HepG2 (cell line): ENCODE measurements around the gene CSNK2A1. TPM values are rescaled to one million over a fixed set of nuclear protein-coding genes. Genes with fewer than 3 reads are reported as not detected.
A peak's percentile ranks its signal among the peaks of the same experiment; 100 is the strongest.

Source experiments
- ARID2 ChIP-seq: sonication (generic); formaldehyde crosslinking; IDR thresholded peaks from 2 replicates; pipeline ENCODE4 v1.8.1; 2022; ENCODE audit warnings: mild to moderate bottlenecking, missing genetic modification reagents, borderline replicate concordance
- GPN1 ChIP-seq: sonication (generic); formaldehyde crosslinking; IDR thresholded peaks from 2 replicates; pipeline ENCODE4 v1.5.1; 2020; ENCODE audit warnings: missing genetic modification reagents, borderline replicate concordance
- GTF3A ChIP-seq: sonication (generic); formaldehyde crosslinking; conservative IDR thresholded peaks from 2 replicates; pipeline ENCODE4 v1.4.0; 2020; ENCODE audit warnings: mild to moderate bottlenecking, missing genetic modification reagents
- KDM3A ChIP-seq: IDR thresholded peaks from 2 replicates; pipeline ENCODE4 v1.6.1; 2018; ENCODE audit warnings: low read depth, missing compliant biosample characterization
- KMT2A ChIP-seq: sonication (generic); formaldehyde crosslinking; IDR thresholded peaks from 2 replicates; pipeline ENCODE4 v1.4.0; 2020; ENCODE audit warnings: missing genetic modification reagents
- PAX8 ChIP-seq: sonication (generic); formaldehyde crosslinking; IDR thresholded peaks from 2 replicates; pipeline ENCODE4 v1.8.0; 2022; ENCODE audit warnings: mild to moderate bottlenecking, missing genetic modification reagents, borderline replicate concordance
- SRSF9 ChIP-seq: fragments of 200-400 bp; formaldehyde crosslinking; IDR thresholded peaks from 2 replicates; pipeline ENCODE4 v1.6.1; 2018; ENCODE audit warnings: borderline replicate concordance, mild to moderate bottlenecking, low read depth, low read length; ENCODE audit not compliant: insufficient read depth, poor library complexity, severe bottlenecking
- ZNF251 ChIP-seq: sonication (generic); formaldehyde crosslinking; IDR thresholded peaks from 2 replicates; pipeline ENCODE4 v1.9.0; 2021; ENCODE audit warnings: mild to moderate bottlenecking, missing genetic modification reagents
- ZNF337 ChIP-seq: sonication (generic); formaldehyde crosslinking; IDR thresholded peaks from 2 replicates; pipeline ENCODE4 v1.5.1; 2020; ENCODE audit warnings: missing genetic modification reagents, low read depth, mild to moderate bottlenecking, borderline replicate concordance
- ZNF382 ChIP-seq: sonication (generic); formaldehyde crosslinking; IDR thresholded peaks from 2 replicates; pipeline ENCODE4 v1.5.0; 2020; ENCODE audit warnings: missing genetic modification reagents, mild to moderate bottlenecking, borderline replicate concordance
- ZNF549 ChIP-seq: sonication (generic); formaldehyde crosslinking; IDR thresholded peaks from 2 replicates; pipeline ENCODE4 v1.5.0; 2020; ENCODE audit warnings: missing genetic modification reagents
- ZNF572 ChIP-seq: sonication (generic); formaldehyde crosslinking; IDR thresholded peaks from 2 replicates; pipeline ENCODE4 v1.5.1; 2020; ENCODE audit warnings: mild to moderate bottlenecking, missing genetic modification reagents
- ZSCAN20 ChIP-seq: sonication (generic); formaldehyde crosslinking; IDR thresholded peaks from 2 replicates; pipeline ENCODE4 v1.4.0; 2020; ENCODE audit warnings: missing genetic modification reagents, mild to moderate bottlenecking, borderline replicate concordance
- polyA plus RNA-seq, 8 experiments: library from polyadenylated mRNA; depleted of rRNA in 3 of 8; stranded (reverse) in 7 of 8; unstranded in 1 of 8; fragments of >200 nt; fragmentation: Illumina TruSeq in 4 of 8; extraction: Trizol in 4 of 8; gene quantifications; 2 replicates each; pipeline versions ENCODE4 v1.2.1 to v1.2.3, GENCODE V29; 2011 to 2016; ENCODE audit warnings: low read depth in 4 of 8, missing spikeins in 1 of 8, mixed read lengths in 1 of 8; ENCODE audit not compliant: insufficient read depth in 1 of 8
- total RNA-seq, 5 experiments: library from RNA; depleted of rRNA; stranded (reverse); fragments of >200 nt; fragmentation: Illumina TruSeq; extraction: Trizol; gene quantifications; 2 replicates each; pipeline ENCODE4 v1.2.3, GENCODE V29; 2016; ENCODE audit warnings: low read depth in 1 of 5
- TF ChIP-seq, protein P1 (sequence below): sonication (generic); formaldehyde crosslinking; IDR thresholded peaks from 2 replicates; pipeline ENCODE4 v1.5.1; 2020; ENCODE audit warnings: missing genetic modification reagents, mild to moderate bottlenecking, borderline replicate concordance
- TF ChIP-seq, protein P2 (sequence below): sonication (generic); formaldehyde crosslinking; conservative IDR thresholded peaks from 2 replicates; pipeline ENCODE4 v1.8.0; 2022; ENCODE audit warnings: low read depth, missing genetic modification reagents
- TF ChIP-seq, protein P3 (sequence below): IDR thresholded peaks from 2 replicates; pipeline ENCODE4 v1.6.1; 2016; ENCODE audit warnings: low read depth, missing genetic modification reagents, missing compliant biosample characterization
- TF ChIP-seq, protein P4 (sequence below): sonication (generic); formaldehyde crosslinking; IDR thresholded peaks from 2 replicates; pipeline ENCODE4 v1.4.0; 2020; ENCODE audit warnings: missing genetic modification reagents, mild to moderate bottlenecking, borderline replicate concordance

The CSNK2A1 gene
- total and polyA plus RNA-seq, 2 of the 13 experiments (the other 11 are each of a cell fraction or from before 2014, with no cell fraction given) = 153 to 231 TPM

DNA sequence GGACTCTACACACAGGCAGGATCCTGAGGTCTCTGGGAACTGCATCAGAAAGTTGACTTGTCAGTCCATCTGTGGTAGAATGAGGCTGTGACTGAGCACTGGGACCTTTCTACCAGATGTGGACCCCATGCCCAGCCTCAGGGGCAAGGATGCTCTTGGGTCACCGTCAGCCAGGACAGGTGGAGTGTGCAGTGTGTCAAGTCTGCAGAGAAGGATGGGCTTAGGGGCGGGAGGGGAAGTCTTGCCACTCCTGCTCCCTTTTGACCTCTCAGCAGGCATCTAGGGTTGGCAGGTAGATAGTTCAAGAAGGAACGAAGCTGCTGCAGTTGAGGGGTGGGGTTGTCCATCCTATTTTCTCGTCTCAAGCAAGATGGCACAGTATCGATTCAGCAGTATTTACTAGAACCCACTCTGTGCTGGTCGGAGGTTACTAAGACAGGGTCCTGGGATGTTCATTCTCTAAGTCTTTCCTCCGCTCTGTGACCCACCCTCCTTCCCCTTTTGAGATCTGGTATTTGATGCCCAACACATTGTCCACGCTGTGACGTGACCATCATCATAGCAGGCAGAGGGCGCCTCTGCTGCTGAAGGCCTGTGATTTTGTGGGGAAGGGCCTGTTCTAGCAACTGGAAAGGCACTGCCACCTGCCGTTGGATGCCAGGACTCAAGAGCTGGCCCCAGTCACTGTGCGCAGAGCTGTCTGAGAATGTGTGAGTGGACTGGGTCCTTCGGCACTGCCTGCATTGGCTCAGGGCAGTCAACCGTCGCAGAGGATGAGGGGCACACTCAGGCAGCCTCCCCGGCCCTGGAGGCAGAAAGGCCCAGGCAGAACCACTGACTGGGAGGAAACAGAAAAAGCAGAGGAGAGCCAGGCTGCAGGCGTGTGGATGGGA is 112.3 kb downstream of the CSNK2A1 start (continued):
- TF ChIP-seq, protein P1, sequence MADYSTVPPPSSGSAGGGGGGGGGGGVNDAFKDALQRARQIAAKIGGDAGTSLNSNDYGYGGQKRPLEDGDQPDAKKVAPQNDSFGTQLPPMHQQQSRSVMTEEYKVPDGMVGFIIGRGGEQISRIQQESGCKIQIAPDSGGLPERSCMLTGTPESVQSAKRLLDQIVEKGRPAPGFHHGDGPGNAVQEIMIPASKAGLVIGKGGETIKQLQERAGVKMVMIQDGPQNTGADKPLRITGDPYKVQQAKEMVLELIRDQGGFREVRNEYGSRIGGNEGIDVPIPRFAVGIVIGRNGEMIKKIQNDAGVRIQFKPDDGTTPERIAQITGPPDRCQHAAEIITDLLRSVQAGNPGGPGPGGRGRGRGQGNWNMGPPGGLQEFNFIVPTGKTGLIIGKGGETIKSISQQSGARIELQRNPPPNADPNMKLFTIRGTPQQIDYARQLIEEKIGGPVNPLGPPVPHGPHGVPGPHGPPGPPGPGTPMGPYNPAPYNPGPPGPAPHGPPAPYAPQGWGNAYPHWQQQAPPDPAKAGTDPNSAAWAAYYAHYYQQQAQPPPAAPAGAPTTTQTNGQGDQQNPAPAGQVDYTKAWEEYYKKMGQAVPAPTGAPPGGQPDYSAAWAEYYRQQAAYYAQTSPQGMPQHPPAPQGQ (CRISPR knock-in tag) = peak; percentile 7; the same call in 1 of the 2 replicates
- TF ChIP-seq, protein P2, sequence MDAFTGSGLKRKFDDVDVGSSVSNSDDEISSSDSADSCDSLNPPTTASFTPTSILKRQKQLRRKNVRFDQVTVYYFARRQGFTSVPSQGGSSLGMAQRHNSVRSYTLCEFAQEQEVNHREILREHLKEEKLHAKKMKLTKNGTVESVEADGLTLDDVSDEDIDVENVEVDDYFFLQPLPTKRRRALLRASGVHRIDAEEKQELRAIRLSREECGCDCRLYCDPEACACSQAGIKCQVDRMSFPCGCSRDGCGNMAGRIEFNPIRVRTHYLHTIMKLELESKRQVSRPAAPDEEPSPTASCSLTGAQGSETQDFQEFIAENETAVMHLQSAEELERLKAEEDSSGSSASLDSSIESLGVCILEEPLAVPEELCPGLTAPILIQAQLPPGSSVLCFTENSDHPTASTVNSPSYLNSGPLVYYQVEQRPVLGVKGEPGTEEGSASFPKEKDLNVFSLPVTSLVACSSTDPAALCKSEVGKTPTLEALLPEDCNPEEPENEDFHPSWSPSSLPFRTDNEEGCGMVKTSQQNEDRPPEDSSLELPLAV = no peak
- TF ChIP-seq GPN1 (CRISPR knock-in tag) = no peak; the same call in 1 of the 2 replicates
- no peak for TF ChIP-seq ZSCAN20 (CRISPR knock-in tag)
- TF ChIP-seq ZNF382 (CRISPR knock-in tag) = no peak
- peak; percentile 72 for TF ChIP-seq KMT2A (CRISPR knock-in tag)
- TF ChIP-seq, protein P3, sequence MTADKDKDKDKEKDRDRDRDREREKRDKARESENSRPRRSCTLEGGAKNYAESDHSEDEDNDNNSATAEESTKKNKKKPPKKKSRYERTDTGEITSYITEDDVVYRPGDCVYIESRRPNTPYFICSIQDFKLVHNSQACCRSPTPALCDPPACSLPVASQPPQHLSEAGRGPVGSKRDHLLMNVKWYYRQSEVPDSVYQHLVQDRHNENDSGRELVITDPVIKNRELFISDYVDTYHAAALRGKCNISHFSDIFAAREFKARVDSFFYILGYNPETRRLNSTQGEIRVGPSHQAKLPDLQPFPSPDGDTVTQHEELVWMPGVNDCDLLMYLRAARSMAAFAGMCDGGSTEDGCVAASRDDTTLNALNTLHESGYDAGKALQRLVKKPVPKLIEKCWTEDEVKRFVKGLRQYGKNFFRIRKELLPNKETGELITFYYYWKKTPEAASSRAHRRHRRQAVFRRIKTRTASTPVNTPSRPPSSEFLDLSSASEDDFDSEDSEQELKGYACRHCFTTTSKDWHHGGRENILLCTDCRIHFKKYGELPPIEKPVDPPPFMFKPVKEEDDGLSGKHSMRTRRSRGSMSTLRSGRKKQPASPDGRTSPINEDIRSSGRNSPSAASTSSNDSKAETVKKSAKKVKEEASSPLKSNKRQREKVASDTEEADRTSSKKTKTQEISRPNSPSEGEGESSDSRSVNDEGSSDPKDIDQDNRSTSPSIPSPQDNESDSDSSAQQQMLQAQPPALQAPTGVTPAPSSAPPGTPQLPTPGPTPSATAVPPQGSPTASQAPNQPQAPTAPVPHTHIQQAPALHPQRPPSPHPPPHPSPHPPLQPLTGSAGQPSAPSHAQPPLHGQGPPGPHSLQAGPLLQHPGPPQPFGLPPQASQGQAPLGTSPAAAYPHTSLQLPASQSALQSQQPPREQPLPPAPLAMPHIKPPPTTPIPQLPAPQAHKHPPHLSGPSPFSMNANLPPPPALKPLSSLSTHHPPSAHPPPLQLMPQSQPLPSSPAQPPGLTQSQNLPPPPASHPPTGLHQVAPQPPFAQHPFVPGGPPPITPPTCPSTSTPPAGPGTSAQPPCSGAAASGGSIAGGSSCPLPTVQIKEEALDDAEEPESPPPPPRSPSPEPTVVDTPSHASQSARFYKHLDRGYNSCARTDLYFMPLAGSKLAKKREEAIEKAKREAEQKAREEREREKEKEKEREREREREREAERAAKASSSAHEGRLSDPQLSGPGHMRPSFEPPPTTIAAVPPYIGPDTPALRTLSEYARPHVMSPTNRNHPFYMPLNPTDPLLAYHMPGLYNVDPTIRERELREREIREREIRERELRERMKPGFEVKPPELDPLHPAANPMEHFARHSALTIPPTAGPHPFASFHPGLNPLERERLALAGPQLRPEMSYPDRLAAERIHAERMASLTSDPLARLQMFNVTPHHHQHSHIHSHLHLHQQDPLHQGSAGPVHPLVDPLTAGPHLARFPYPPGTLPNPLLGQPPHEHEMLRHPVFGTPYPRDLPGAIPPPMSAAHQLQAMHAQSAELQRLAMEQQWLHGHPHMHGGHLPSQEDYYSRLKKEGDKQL (CRISPR knock-in tag) = no peak
- no peak for TF ChIP-seq ARID2 (CRISPR knock-in tag)
- TF ChIP-seq ZNF337 (CRISPR knock-in tag) = no peak
- peak; percentile 84; the same call in 1 of the 2 replicates for TF ChIP-seq ZNF572 (CRISPR knock-in tag)
- TF ChIP-seq, protein P4, sequence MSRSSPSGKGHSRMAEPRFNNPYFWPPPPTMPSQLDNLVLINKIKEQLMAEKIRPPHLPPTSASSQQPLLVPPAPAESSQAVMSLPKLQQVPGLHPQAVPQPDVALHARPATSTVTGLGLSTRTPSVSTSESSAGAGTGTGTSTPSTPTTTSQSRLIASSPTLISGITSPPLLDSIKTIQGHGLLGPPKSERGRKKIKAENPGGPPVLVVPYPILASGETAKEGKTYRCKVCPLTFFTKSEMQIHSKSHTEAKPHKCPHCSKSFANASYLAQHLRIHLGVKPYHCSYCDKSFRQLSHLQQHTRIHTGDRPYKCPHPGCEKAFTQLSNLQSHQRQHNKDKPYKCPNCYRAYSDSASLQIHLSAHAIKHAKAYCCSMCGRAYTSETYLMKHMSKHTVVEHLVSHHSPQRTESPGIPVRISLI = peak; percentile 40; the same call in 1 of the 2 replicates
- no peak for TF ChIP-seq SRSF9
- TF ChIP-seq ZNF549 (CRISPR knock-in tag) = no peak
- TF ChIP-seq ZNF251 (CRISPR knock-in tag) = no peak
- no peak; the same call in 1 of the 2 replicates for TF ChIP-seq GTF3A (CRISPR knock-in tag)
- TF ChIP-seq PAX8 = no peak
- peak; percentile 95 for TF ChIP-seq KDM3A
